ENCODE results near the gene TUBB3. TPM values are rescaled to one million over a fixed set of nuclear protein-coding genes. Genes with fewer than 3 reads are reported as not detected.

TUBB3 gene
- total and polyA plus RNA-seq, 9 of the 15 experiments (the other 6 are each of a cell fraction or from before 2014, with no cell fraction given): 0.18 to 12.5 (median 5.0) TPM

GRCh38 chr16:89956505-89957215 is 33.5 kb downstream of the TUBB3 start:
- intact Hi-C loops (cut with micrococcal nuclease) (no loop called here), in situ Hi-C loops (cut with MboI) (no loop called here)
- Histone ChIP-seq H3K27ac (ENCODE audit: extremely low read depth, low read depth, low read length) (no peak overlapping the region), H3K4me3 (no peak overlapping the region), H3K36me3 (ENCODE audit: control insufficient read depth, insufficient read depth, low read length) (peaks cover 65% of the 10 kb centered on the region), H3K9me1 (ENCODE audit: control insufficient read depth, insufficient read depth, low read length) (peaks cover 3% of the 10 kb centered on the region), H3K4me1 (replicated peaks in 1 of 2; ENCODE audit: control insufficient read depth in 2 of 2, insufficient read depth in 2 of 2, low read length in 2 of 2) (peaks cover 0 to 21% of the 10 kb centered on the region in 2 experiments; a peak in 2 of 5 replicates), H2AFZ (ENCODE audit: low read depth, low read length) (no peak overlapping the region), H4K20me1 (replicated peaks; ENCODE audit: control insufficient read depth, insufficient read depth, low read length) (no peaks in the 10 kb centered on the region), H3K27me3 (ENCODE audit: control insufficient read depth in 2 of 2, insufficient read depth in 2 of 2, low read length in 2 of 2) (no peaks in the 10 kb centered on the region), H3K9me3 (replicated peaks; ENCODE audit: control insufficient read depth, insufficient read depth, low read depth, low read length) (no peaks in the 10 kb centered on the region), H3K4me2 (ENCODE audit: insufficient read depth, low read length) (no peak overlapping the region), H3K79me2 (ENCODE audit: control insufficient read depth, insufficient read depth, low read length) (no peaks in the 10 kb centered on the region), H3K9ac (ENCODE audit: insufficient read depth in 1 of 2, low read depth in 2 of 2, low read length in 2 of 2) (peak overlapping the region in 1 of 2 experiments; percentile 35; a peak in 1 of 4 replicates)
- ChIA-PET CTCF (ENCODE audit: low intra/inter-chr PET ratio) (no interaction called here), POLR2A (no interaction called here)
- ATAC-seq: no peak
- TF ChIP-seq MED1 (CRISPR knock-in tag; IDR thresholded peaks at IDR 0.05; ENCODE audit: borderline replicate concordance): no peak
- 0 out of 2 replicates have a peak, but pooled peaks have one; percentile 8 for TF ChIP-seq RBFOX2 (IDR thresholded peaks at IDR 0.05; ENCODE audit: low read depth, low read length)
- 86% methylated on average over 11 of the region's 15 CpGs for WGBS (ENCODE audit: insufficient coverage, low coverage, missing lambda C conversion rate)
- BruUV-seq (replicated peaks): no TSS peak
- no peak for FAIRE-seq
- DNase-seq (ENCODE audit: extremely low read depth in 1 of 4, low spot score in 3 of 4): no peak

GRCh38 chr16:89957216-89957785 is 34.2 kb downstream of the TUBB3 start:
- H4K20me1 ChIP-seq (replicated peaks; ENCODE audit: control insufficient read depth, insufficient read depth, low read length): no peaks in the 10 kb centered on the region
- 93% methylated on average over 20 of the region's 23 CpGs for WGBS (ENCODE audit: insufficient coverage, low coverage, missing lambda C conversion rate)
- peaks cover 0 to 25% of the 10 kb centered on the region in 2 experiments; a peak in 2 of 5 replicates for H3K4me1 ChIP-seq (replicated peaks in 1 of 2; ENCODE audit: control insufficient read depth in 2 of 2, insufficient read depth in 2 of 2, low read length in 2 of 2)
- H3K27ac ChIP-seq (ENCODE audit: extremely low read depth, low read depth, low read length): no peak overlapping the region
- H3K4me2 ChIP-seq (ENCODE audit: insufficient read depth, low read length): no peak overlapping the region
- in situ Hi-C loops (cut with MboI) (no loop called here), intact Hi-C loops (cut with micrococcal nuclease) (no loop called here)
- no TSS peak for BruUV-seq (replicated peaks)
- no peak for ATAC-seq
- H3K79me2 ChIP-seq (ENCODE audit: control insufficient read depth, insufficient read depth, low read length): no peaks in the 10 kb centered on the region
- TF ChIP-seq SMARCC2 (IDR thresholded peaks at IDR 0.05; ENCODE audit: low read depth): no peak
- TF ChIP-seq RBFOX2 (IDR thresholded peaks at IDR 0.05; ENCODE audit: low read depth, low read length): 0 out of 2 replicates have a peak, but pooled peaks have one; percentile 28
- no peak overlapping the region for H3K9ac ChIP-seq (ENCODE audit: insufficient read depth in 1 of 2, low read depth in 2 of 2, low read length in 2 of 2)
- peaks cover 3% of the 10 kb centered on the region for H3K9me1 ChIP-seq (ENCODE audit: control insufficient read depth, insufficient read depth, low read length)
- peaks cover 65% of the 10 kb centered on the region for H3K36me3 ChIP-seq (ENCODE audit: control insufficient read depth, insufficient read depth, low read length)
- CTCF ChIA-PET (ENCODE audit: low intra/inter-chr PET ratio): no interaction called here
- H2AFZ ChIP-seq (ENCODE audit: low read depth, low read length): no peak overlapping the region
- POLR2A ChIA-PET: no interaction called here
- H3K9me3 ChIP-seq (replicated peaks; ENCODE audit: control insufficient read depth, insufficient read depth, low read depth, low read length): no peaks in the 10 kb centered on the region
- no peaks in the 10 kb centered on the region for H3K27me3 ChIP-seq (ENCODE audit: control insufficient read depth in 2 of 2, insufficient read depth in 2 of 2, low read length in 2 of 2)
- FAIRE-seq: no peak
- no peak overlapping the region for H3K4me3 ChIP-seq
- DNase-seq (ENCODE audit: extremely low read depth in 1 of 4, low spot score in 3 of 4): no peak

All from K562 (cell line).